Stimulated activated CD8-positive, alpha-beta memory T cell treated with anti-CD3 and anti-CD28 coated beads, Interleukin-4, amount 100 ng/mL, for 4 hours (primary cell): ENCODE data around the gene UQCRH.
"Not testable (repeated sequence)": the region's sequence is repeated elsewhere in the genome, so short reads cannot be mapped to it uniquely, and the experiment has no call there.

Experiments
- DNase-seq, 2 donors: peaks; one replicate each; pipeline ENCODE4 v3.0.0-alpha.2; 2020; ENCODE audit warnings: low read depth in 2 of 2, low spot score in 1 of 2

The UQCRH gene

GRCh38 chr1:46333300-46334029 is 30.0 kb downstream of the UQCRH start:
- DNase-seq = no peak

GRCh38 chr1:46334030-46334384 is 30.5 kb downstream of the UQCRH start:
- no peak for DNase-seq

GRCh38 chr1:46335081-46335480 is 31.6 kb downstream of the UQCRH start:
- no peak for DNase-seq

- not testable (repeated sequence) for DNase-seq
These were observed 33.9 kb downstream of the UQCRH start for GRCh38 chr1:46337409-46337808.

GRCh38 chr1:46340404-46341221 is 37.1 kb downstream of the UQCRH start, which contains the start of gene NSUN4:
Gene NSUN4, plus strand, starts transcription at chr1:46340807. Its CDS starts 20 bp downstream, at chr1:46340827.
- peak; percentile 53 to 62 for DNase-seq

GRCh38 chr1:46341222-46342083 is 38.0 kb downstream of the UQCRH start:
- DNase-seq = no peak

GRCh38 chr1:46342084-46342656 is 38.7 kb downstream of the UQCRH start:
- DNase-seq = no peak

GRCh38 chr1:46342677-46343350 is 39.3 kb downstream of the UQCRH start:
- DNase-seq = no peak

- no peak for DNase-seq
These were observed 39.8 kb downstream of the UQCRH start for GRCh38 chr1:46343351-46343695.

GRCh38 chr1:46343705-46344104 is 40.2 kb downstream of the UQCRH start:
- no peak for DNase-seq

GRCh38 chr1:46344481-46344880 is 41.0 kb downstream of the UQCRH start:
- no peak for DNase-seq

GRCh38 chr1:46345281-46345680 is 41.8 kb downstream of the UQCRH start:
- DNase-seq = no peak

- DNase-seq = no peak
These were observed 48.9 kb downstream of the UQCRH start for GRCh38 chr1:46352363-46352762.

GRCh38 chr1:46355920-46356319 is 52.4 kb downstream of the UQCRH start:
- not testable (repeated sequence) for DNase-seq

- no peak for DNase-seq
These were observed 58.7 kb downstream of the UQCRH start for GRCh38 chr1:46362158-46362557.

- DNase-seq = no peak
These were observed 59.6 kb downstream of the UQCRH start for GRCh38 chr1:46363121-46363520.

- DNase-seq = no peak
These were observed 61.1 kb downstream of the UQCRH start for GRCh38 chr1:46364612-46365011.

GRCh38 chr1:46365796-46366195 is 62.3 kb downstream of the UQCRH start:
- DNase-seq = not testable (repeated sequence)
